Measurements from ENCODE around the gene KCNK6. TPM values are rescaled to one million over a fixed set of nuclear protein-coding genes. Genes with fewer than 3 reads are reported as not detected.

The KCNK6 gene
- total RNA-seq, 1 experiment from 2014 or later, result 1.9 TPM

GRCh38 chr19:38374332-38375097, 54.9 kb downstream of the KCNK6 start, which contains the start of gene PSMD8:
TSS of gene PSMD8 (plus strand) at chr19:38374571. CDS start at chr19:38374602, 31 bp downstream.
- peak; percentile 99 for DNase-seq
- H3K4me3 ChIP-seq (ENCODE audit: insufficient read depth, low read depth, low read length), result peak within 1 kb of the TSS; percentile 93

GRCh38 chr19:38375098-38375493, 55.5 kb downstream of the KCNK6 start:
- H3K36me3 ChIP-seq (replicated peaks; ENCODE audit: control insufficient read depth, insufficient read depth, low read length), result peaks cover 12% of the 10 kb centered on the region
- no peak for DNase-seq
- H3K4me3 ChIP-seq (ENCODE audit: insufficient read depth, low read depth, low read length), result peak overlapping the region; percentile 93
- H3K27me3 ChIP-seq (ENCODE audit: control insufficient read depth, insufficient read depth, low read length), result no peaks in the 10 kb centered on the region; the same call in 1 of the 2 replicates

More at GRCh38 chr19:38374332-38375097, 54.9 kb downstream of the KCNK6 start, which contains the start of gene PSMD8:
- peaks cover 12% of the 10 kb centered on the region for H3K36me3 ChIP-seq (replicated peaks; ENCODE audit: control insufficient read depth, insufficient read depth, low read length)
- H3K27me3 ChIP-seq (ENCODE audit: control insufficient read depth, insufficient read depth, low read length), result no peaks in the 10 kb centered on the region; the same call in 1 of the 2 replicates

GRCh38 chr19:38375748-38376147, 56.1 kb downstream of the KCNK6 start:
- Histone ChIP-seq H3K4me3 (ENCODE audit: insufficient read depth, low read depth, low read length) (peak overlapping the region; percentile 93), H3K27me3 (ENCODE audit: control insufficient read depth, insufficient read depth, low read length) (no peaks in the 10 kb centered on the region), H3K36me3 (replicated peaks; ENCODE audit: control insufficient read depth, insufficient read depth, low read length) (peaks cover 12% of the 10 kb centered on the region)
- DNase-seq, result no peak

- DNase-seq, result no peak
- Histone ChIP-seq H3K36me3 (replicated peaks; ENCODE audit: control insufficient read depth, insufficient read depth, low read length) (peaks cover 20% of the 10 kb centered on the region), H3K27me3 (ENCODE audit: control insufficient read depth, insufficient read depth, low read length) (no peaks in the 10 kb centered on the region), H3K4me3 (ENCODE audit: insufficient read depth, low read depth, low read length) (no peak overlapping the region)
Measured at GRCh38 chr19:38376576-38376975, 56.9 kb downstream of the KCNK6 start.

- no peaks in the 10 kb centered on the region for H3K27me3 ChIP-seq (ENCODE audit: control insufficient read depth, insufficient read depth, low read length)
- H3K4me3 ChIP-seq (ENCODE audit: insufficient read depth, low read depth, low read length), result no peak overlapping the region
- H3K36me3 ChIP-seq (replicated peaks; ENCODE audit: control insufficient read depth, insufficient read depth, low read length), result peaks cover 23% of the 10 kb centered on the region
- DNase-seq, result no peak
Measured at GRCh38 chr19:38377052-38377451, 57.4 kb downstream of the KCNK6 start.

GRCh38 chr19:38378866-38379265, 59.2 kb downstream of the KCNK6 start:
- no peak overlapping the region for H3K4me3 ChIP-seq (ENCODE audit: insufficient read depth, low read depth, low read length)
- DNase-seq, result no peak
- H3K36me3 ChIP-seq (replicated peaks; ENCODE audit: control insufficient read depth, insufficient read depth, low read length), result peaks cover 28% of the 10 kb centered on the region

GRCh38 chr19:38381138-38381537, 61.5 kb downstream of the KCNK6 start:
- peaks cover 26% of the 10 kb centered on the region for H3K36me3 ChIP-seq (replicated peaks; ENCODE audit: control insufficient read depth, insufficient read depth, low read length)
- peaks cover 11% of the 10 kb centered on the region for H3K27me3 ChIP-seq (ENCODE audit: control insufficient read depth, insufficient read depth, low read length)
- DNase-seq, result no peak
- no peak overlapping the region for H3K4me3 ChIP-seq (ENCODE audit: insufficient read depth, low read depth, low read length)

More at GRCh38 chr19:38378866-38379265, 59.2 kb downstream of the KCNK6 start:
- no peaks in the 10 kb centered on the region for H3K27me3 ChIP-seq (ENCODE audit: control insufficient read depth, insufficient read depth, low read length)

Other genes with a start within 250 kb of the KCNK6 start
- gene DPF1, start 95.6 kb upstream of the KCNK6 start, total RNA-seq (2014; rRNA removed; shearing (Covaris generic)), result 3.0 and 5.5 TPM in 2 replicates
- gene PPP1R14A, start 63.5 kb upstream of the KCNK6 start, total RNA-seq (2014; rRNA removed; shearing (Covaris generic)), result 3.5 and 3.7 TPM in 2 replicates
- 143 and 153 TPM in 2 replicates for gene SPINT2, start 55.3 kb upstream of the KCNK6 start, total RNA-seq (2014; rRNA removed; shearing (Covaris generic))
- 5.1 and 11.1 TPM in 2 replicates for gene C19orf33, start 15.6 kb upstream of the KCNK6 start, total RNA-seq (2014; rRNA removed; shearing (Covaris generic))
- gene YIF1B, start 3.9 kb upstream of the KCNK6 start, total RNA-seq (2014; rRNA removed; shearing (Covaris generic)), result 114 and 147 TPM in 2 replicates
- 0.03 and 0.85 TPM in 2 replicates for gene CATSPERG, start 16.0 kb downstream of the KCNK6 start, total RNA-seq (2014; rRNA removed; shearing (Covaris generic))
- 229 and 270 TPM in 2 replicates for gene PSMD8, start 54.7 kb downstream of the KCNK6 start, total RNA-seq (2014; rRNA removed; shearing (Covaris generic))
- gene GGN, start 68.2 kb downstream of the KCNK6 start, total RNA-seq (2014; rRNA removed; shearing (Covaris generic)), result 0.11 and 0.21 TPM in 2 replicates
- gene SPRED3, start 68.9 kb downstream of the KCNK6 start, total RNA-seq (2014; rRNA removed; shearing (Covaris generic)), result 1.6 and 4.2 TPM in 2 replicates
- 4.6 and 6.4 TPM in 2 replicates for gene FAM98C, start 83.2 kb downstream of the KCNK6 start, total RNA-seq (2014; rRNA removed; shearing (Covaris generic))
- gene RASGRP4, start 106.4 kb downstream of the KCNK6 start, total RNA-seq (2014; rRNA removed; shearing (Covaris generic)), result 1.2 and 2.1 TPM in 2 replicates
- 17.9 and 25.5 TPM in 2 replicates for gene RYR1, start 113.8 kb downstream of the KCNK6 start, total RNA-seq (2014; rRNA removed; shearing (Covaris generic))